ENCODE measurements around the gene WNT16.

Gene WNT16, protein sequence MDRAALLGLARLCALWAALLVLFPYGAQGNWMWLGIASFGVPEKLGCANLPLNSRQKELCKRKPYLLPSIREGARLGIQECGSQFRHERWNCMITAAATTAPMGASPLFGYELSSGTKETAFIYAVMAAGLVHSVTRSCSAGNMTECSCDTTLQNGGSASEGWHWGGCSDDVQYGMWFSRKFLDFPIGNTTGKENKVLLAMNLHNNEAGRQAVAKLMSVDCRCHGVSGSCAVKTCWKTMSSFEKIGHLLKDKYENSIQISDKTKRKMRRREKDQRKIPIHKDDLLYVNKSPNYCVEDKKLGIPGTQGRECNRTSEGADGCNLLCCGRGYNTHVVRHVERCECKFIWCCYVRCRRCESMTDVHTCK

DNA sequence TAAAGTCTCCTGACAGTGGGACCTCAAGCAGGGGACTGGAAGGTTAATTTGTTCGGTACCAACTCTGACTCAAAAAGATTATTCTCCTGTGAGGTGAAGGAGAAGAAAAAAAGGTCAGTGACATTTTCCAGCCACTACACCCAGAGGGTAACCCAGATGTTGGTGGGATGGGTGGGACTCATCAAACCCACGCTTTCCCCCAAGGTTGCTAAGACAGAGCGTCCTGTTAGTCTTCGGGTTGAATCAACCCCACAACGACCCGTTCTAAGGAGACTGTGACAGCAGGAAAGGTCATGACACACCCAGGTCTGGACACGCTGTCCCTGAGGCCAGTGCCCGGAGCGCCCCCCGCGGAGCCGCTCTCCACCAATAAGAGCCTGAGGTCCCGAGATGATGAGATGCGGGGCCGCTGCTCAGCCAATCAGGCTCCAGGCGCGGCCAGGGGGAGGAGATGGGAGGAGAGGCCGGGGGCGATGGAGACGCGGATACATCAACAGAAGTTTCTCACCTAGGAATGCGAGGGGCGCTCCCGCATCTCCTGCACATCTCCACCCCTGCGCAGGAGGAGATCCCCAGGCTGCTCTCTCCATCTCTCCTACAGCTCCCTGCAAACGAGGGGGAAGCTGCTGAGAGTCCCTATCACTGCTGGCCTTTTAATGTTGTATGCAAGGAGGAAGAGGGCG is at the start of gene WNT16:
WNT16 (plus strand) TSS at position 493 of the 683 bp plus-strand sequence. CDS start 293 bp downstream, outside the sequence.
- no peak for DNase-seq (ENCODE audit: extremely low read depth, low read depth)

DNA sequence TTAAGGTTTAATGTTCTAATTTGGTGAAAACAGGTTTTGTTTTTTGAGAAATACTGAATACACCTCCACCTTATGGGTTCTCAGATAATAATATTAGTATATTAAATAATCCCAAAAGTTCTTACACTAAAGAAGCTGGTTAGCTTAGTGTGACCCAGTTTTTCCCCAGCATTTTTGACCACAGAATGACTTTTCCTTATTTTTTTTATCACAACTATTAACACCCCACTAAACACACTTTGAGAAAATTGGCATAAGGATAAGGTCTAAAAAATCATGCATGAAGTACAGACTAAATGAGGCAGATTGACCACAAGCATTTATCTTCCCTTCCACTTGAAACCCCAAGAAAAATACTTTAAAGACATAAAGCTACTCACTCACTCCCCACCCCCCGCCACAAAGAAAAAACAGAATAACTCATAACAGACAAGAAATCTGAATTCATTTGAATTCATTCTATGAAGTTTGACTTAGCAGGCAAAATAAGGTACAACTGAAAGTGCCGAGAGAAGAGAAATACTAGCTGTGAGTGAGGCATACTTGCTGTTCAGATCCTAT is 49.7 kb upstream of the WNT16 start:
- DNase-seq (ENCODE audit: extremely low read depth, low read depth), result no peak
- TF ChIP-seq, protein P1, sequence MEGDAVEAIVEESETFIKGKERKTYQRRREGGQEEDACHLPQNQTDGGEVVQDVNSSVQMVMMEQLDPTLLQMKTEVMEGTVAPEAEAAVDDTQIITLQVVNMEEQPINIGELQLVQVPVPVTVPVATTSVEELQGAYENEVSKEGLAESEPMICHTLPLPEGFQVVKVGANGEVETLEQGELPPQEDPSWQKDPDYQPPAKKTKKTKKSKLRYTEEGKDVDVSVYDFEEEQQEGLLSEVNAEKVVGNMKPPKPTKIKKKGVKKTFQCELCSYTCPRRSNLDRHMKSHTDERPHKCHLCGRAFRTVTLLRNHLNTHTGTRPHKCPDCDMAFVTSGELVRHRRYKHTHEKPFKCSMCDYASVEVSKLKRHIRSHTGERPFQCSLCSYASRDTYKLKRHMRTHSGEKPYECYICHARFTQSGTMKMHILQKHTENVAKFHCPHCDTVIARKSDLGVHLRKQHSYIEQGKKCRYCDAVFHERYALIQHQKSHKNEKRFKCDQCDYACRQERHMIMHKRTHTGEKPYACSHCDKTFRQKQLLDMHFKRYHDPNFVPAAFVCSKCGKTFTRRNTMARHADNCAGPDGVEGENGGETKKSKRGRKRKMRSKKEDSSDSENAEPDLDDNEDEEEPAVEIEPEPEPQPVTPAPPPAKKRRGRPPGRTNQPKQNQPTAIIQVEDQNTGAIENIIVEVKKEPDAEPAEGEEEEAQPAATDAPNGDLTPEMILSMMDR (IDR thresholded peaks at IDR 0.05; ENCODE audit: low read depth, low read length, missing control alignments), result no peak
- no peak overlapping the region for H3K4me3 ChIP-seq (replicated peaks; ENCODE audit: low read depth, low read length)

More for the DNA sequence above, at the start of gene WNT16:
- TF ChIP-seq, protein P1 (IDR thresholded peaks at IDR 0.05; ENCODE audit: low read depth, low read length, missing control alignments), result no peak
- H3K4me3 ChIP-seq (replicated peaks; ENCODE audit: low read depth, low read length), result peak within 1 kb of the TSS; percentile 49

DNA sequence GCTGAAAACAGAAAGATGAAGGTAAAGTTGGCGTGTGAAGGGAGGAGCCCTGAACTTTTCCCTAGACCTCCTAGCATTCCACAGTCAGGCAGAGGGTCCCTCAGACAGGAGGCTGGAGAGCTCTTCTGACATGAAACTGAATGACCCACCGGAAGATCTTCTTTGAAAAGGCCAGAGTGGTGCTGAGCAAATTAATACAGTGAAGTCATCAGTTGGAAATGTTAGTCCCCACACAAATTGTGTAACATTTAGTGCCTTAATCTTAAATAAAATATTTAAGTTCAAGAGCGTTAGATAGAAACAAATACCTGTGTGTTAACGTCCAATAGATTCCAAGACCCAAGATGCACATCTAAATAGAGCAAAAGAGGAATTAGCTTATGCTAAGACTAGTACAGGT is 49.0 kb upstream of the WNT16 start:
- no peak for DNase-seq (ENCODE audit: extremely low read depth, low read depth)
- H3K4me3 ChIP-seq (replicated peaks; ENCODE audit: low read depth, low read length), result no peak overlapping the region
- TF ChIP-seq, protein P1 (IDR thresholded peaks at IDR 0.05; ENCODE audit: low read depth, low read length, missing control alignments), result no peak

DNA sequence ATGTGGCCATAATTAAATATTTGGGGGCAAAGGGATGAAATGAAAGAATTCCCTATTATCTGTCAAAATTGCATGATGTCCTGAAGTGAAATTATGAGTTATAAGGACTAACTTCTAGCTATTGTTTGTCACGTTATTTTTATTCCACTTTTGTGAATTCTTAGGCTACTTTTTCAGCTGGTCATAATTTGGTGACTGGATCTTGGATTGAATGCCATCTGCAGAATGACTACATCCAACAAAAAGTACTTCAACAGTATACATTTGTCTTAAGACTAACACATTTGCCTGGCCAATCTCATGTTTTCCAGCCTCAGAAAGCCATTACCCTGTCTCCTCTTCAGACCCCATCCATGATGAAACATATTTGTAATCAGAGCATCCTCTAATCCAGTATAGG is 48.1 kb upstream of the WNT16 start:
- no peak overlapping the region for H3K4me3 ChIP-seq (replicated peaks; ENCODE audit: low read depth, low read length)
- no peak for DNase-seq (ENCODE audit: extremely low read depth, low read depth)
- TF ChIP-seq, protein P1 (IDR thresholded peaks at IDR 0.05; ENCODE audit: low read depth, low read length, missing control alignments), result no peak

DNA sequence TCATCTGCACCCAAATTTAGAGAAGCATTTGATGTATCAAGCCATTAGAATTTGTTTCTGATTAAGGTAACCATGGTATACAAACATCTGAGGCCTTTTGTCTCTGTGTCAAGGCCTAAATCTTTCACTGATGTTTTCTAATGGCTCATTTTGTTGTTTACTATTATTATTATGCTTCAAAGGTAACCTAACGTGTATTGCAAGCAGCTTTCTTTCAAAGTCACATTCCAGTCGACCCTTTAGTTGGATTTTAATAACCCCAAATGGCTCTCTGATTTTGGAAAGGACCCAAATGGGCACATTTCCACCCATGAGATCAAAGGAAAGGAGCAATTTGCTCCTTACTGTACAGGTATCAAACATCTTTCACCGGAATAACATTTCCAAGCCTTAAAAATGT is 46.7 kb upstream of the WNT16 start:
- TF ChIP-seq, protein P1 (IDR thresholded peaks at IDR 0.05; ENCODE audit: low read depth, low read length, missing control alignments), result no peak
- DNase-seq (ENCODE audit: extremely low read depth, low read depth), result no peak
- no peak overlapping the region for H3K4me3 ChIP-seq (replicated peaks; ENCODE audit: low read depth, low read length)

DNA sequence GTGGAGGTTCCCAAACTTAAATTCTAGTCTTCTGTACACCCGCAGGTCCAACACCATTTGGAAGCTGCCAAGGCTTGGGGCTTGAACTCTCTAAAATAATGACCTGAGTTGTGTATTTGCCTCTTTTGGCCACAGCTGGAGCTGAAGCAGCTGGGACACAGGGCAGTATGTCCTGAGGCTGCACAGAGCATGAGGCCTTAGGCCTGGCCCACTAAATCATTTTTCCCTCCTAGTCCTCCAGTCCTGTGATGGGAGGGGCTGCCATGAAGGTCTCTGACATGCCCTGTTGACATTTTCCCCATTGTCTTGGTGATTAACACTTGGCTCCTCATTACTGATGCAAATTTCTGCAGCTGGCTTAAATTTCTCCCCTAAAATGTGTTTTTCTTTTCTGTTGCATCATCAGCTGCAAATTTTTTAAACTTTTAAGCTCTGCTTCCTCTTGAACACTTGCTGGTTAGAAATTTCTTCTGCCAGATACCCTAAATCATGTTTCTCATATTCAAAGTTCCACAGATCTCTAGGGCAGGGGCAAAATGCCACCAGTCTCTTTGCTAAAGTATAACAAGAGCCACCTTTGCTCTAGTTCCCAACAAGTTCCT is 43.6 kb upstream of the WNT16 start:
- no peak for DNase-seq (ENCODE audit: extremely low read depth, low read depth)
- no peak overlapping the region for H3K4me3 ChIP-seq (replicated peaks; ENCODE audit: low read depth, low read length)
- TF ChIP-seq, protein P1 (IDR thresholded peaks at IDR 0.05; ENCODE audit: low read depth, low read length, missing control alignments), result no peak
